HepG2 (cell line): ENCODE data around the gene KCNK2. TPM values are rescaled to one million over a fixed set of nuclear protein-coding genes. Genes with fewer than 3 reads are reported as not detected.

Source experiments
- ATAC-seq: fragments of 200-7000 bp; cut with Tn5 transposase; 3 replicates; pipeline ENCODE4 v1.9.1; 2020; ENCODE audit warnings: mild to moderate bottlenecking, moderate library complexity
- BruUV-seq: library from RNA; stranded (reverse); fragments of 400-500 nt; replicated peaks from 2 replicates; lab custom pipeline; 2021; lab: Mats Ljungman, UMichigan
- CTCF ChIA-PET: fragments of 300-600 bp; formaldehyde crosslinking; extraction: SDS; loops from one replicate; lab custom pipeline; 2021; ENCODE audit warnings: low total read pairs, inconsistent platforms, low intra/inter-chr PET ratio; lab: Yijun Ruan, JAX
- POLR2A ChIA-PET: fragments of 350-600 bp; sonication (Branson Sonifier 250); formaldehyde crosslinking; loops from one replicate; lab custom pipeline; 2020; ENCODE audit warnings: antibody characterized with exemption, inconsistent platforms; lab: Yijun Ruan, JAX
- DNase-seq: peaks from one replicate; pipeline ENCODE4 v3.0.0-alpha.2; 2015; ENCODE audit warnings: low spot score
- FAIRE-seq: peaks from 3 replicates; lab custom pipeline; 2011; peaks lifted over from hg19 to GRCh38; lab: Jason Lieb, UNC
- H2AFZ ChIP-seq: one replicate; pipeline ENCODE4 v1.6.1; 2011; ENCODE audit warnings: low read length, inconsistent platforms
- H3K27ac ChIP-seq: fragments of 300-600 bp; 3 replicates; pipeline ENCODE4 v1.8.0; 2011; ENCODE audit warnings: mixed run types, mild to moderate bottlenecking, mixed read lengths, low read length, inconsistent platforms; ENCODE audit not compliant: insufficient read depth; ENCODE audit errors: extremely low read length
- H3K27me3 ChIP-seq, 2 experiments: fragments of 200-600 bp in 1 of 2; 2 replicates in 1 of 2; 3 replicates in 1 of 2; pipeline versions ENCODE4 v1.6.0 to v1.8.0; 2011; ENCODE audit warnings: low read length in 2 of 2, mild to moderate bottlenecking in 2 of 2, moderate library complexity in 2 of 2, inconsistent platforms in 1 of 2; ENCODE audit not compliant: insufficient read depth in 2 of 2, control insufficient read depth in 1 of 2
- H3K36me3 ChIP-seq, 2 experiments: fragments of 200-600 bp in 1 of 2; replicated peaks in 1 of 2; 2 replicates in 1 of 2; 3 replicates in 1 of 2; pipeline versions ENCODE4 v1.5.1 to v1.8.0; 2011; ENCODE audit warnings: low read length in 2 of 2, inconsistent platforms in 1 of 2; ENCODE audit not compliant: insufficient read depth in 2 of 2, control insufficient read depth in 1 of 2
- H3K4me1 ChIP-seq: 2 replicates; pipeline ENCODE4 v1.5.1; 2012; ENCODE audit warnings: low read length, inconsistent platforms; ENCODE audit not compliant: insufficient read depth
- H3K4me2 ChIP-seq: 2 replicates; pipeline ENCODE4 v1.6.0; 2011; ENCODE audit warnings: low read depth, low read length, inconsistent platforms
- H3K4me3 ChIP-seq, 3 experiments: fragments of 200-600 bp in 1 of 3; sonication (generic), shearing (Covaris generic) in 1 of 3; replicated peaks in 1 of 3; 2 replicates each; pipeline ENCODE4 v1.5.1; 2011 to 2016; ENCODE audit warnings: low read length in 3 of 3, inconsistent platforms in 2 of 3, low read depth in 2 of 3, mild to moderate bottlenecking in 2 of 3, control low read depth in 1 of 3, mixed read lengths in 1 of 3; ENCODE audit not compliant: insufficient read depth in 1 of 3
- H3K79me2 ChIP-seq: one replicate; pipeline ENCODE4 v1.6.1; 2011; ENCODE audit warnings: low read length, inconsistent platforms; ENCODE audit not compliant: insufficient read depth
- H3K9ac ChIP-seq: 2 replicates; pipeline ENCODE4 v1.6.0; 2011; ENCODE audit warnings: mild to moderate bottlenecking, low read depth, low read length, inconsistent platforms; ENCODE audit not compliant: insufficient read depth
- H3K9me3 ChIP-seq: 2 replicates; pipeline ENCODE4 v1.5.1; 2012; ENCODE audit warnings: mild to moderate bottlenecking, low read length
- H4K20me1 ChIP-seq: 2 replicates; pipeline ENCODE4 v1.6.0; 2011; ENCODE audit warnings: inconsistent platforms, mild to moderate bottlenecking, low read length, moderate library complexity; ENCODE audit not compliant: insufficient read depth
- ETV5 ChIP-seq: IDR thresholded peaks from 2 replicates; pipeline ENCODE4 v1.6.1; 2018; ENCODE audit warnings: missing biosample characterization, missing genetic modification reagents, inconsistent platforms, borderline replicate concordance
- GPN1 ChIP-seq: sonication (generic); formaldehyde crosslinking; IDR thresholded peaks from 2 replicates; pipeline ENCODE4 v1.5.1; 2020; ENCODE audit warnings: missing genetic modification reagents, borderline replicate concordance
- MIER2 ChIP-seq: IDR thresholded peaks from 2 replicates; pipeline ENCODE4 v1.6.1; 2016; ENCODE audit warnings: missing biosample characterization, missing genetic modification reagents
- PHB2 ChIP-seq: fragments of 450-650 bp; IDR thresholded peaks from 2 replicates; pipeline ENCODE4 v1.6.1; 2018; ENCODE audit not compliant: partially characterized antibody
- PRDM15 ChIP-seq: sonication (generic); formaldehyde crosslinking; IDR thresholded peaks from 2 replicates; pipeline ENCODE4 v1.4.0; 2020; ENCODE audit warnings: missing genetic modification reagents
- SAFB2 ChIP-seq: sonication (generic); formaldehyde crosslinking; IDR thresholded peaks from 2 replicates; pipeline ENCODE4 v1.5.1; 2020; ENCODE audit warnings: missing genetic modification reagents, low read depth, mild to moderate bottlenecking, borderline replicate concordance
- SCMH1 ChIP-seq: sonication (generic); formaldehyde crosslinking; IDR thresholded peaks from 2 replicates; pipeline ENCODE4 v1.9.0; 2021; ENCODE audit warnings: missing genetic modification reagents, mild to moderate bottlenecking, borderline replicate concordance
- ZEB1 ChIP-seq: IDR thresholded peaks from 2 replicates; pipeline ENCODE4 v1.6.1; 2012; ENCODE audit warnings: mild to moderate bottlenecking, low read depth, inconsistent platforms; ENCODE audit not compliant: insufficient replicate concordance
- ZNF121 ChIP-seq: sonication (generic); formaldehyde crosslinking; IDR thresholded peaks from 2 replicates; pipeline ENCODE4 v1.5.0; 2020; ENCODE audit warnings: mild to moderate bottlenecking, missing genetic modification reagents
- ZNF136 ChIP-seq: sonication (generic); formaldehyde crosslinking; IDR thresholded peaks from 2 replicates; pipeline ENCODE4 v1.8.1; 2022; ENCODE audit warnings: low read depth, mild to moderate bottlenecking, moderate library complexity, missing genetic modification reagents
- ZNF713 ChIP-seq: sonication (generic); formaldehyde crosslinking; IDR thresholded peaks from 2 replicates; pipeline ENCODE4 v1.4.0; 2020; ENCODE audit warnings: mild to moderate bottlenecking, missing genetic modification reagents
- WGBS: methylation state at CpG from one replicate; pipeline ENCODE4 v1.1.6; 2017; ENCODE audit warnings: low lambda C conversion rate; 5-methylcytosine and 5-hydroxymethylcytosine counted together
- in situ Hi-C: cut with HindIII; loops from 2 replicates; pipeline ENCODE4 v1.10.0; 2017; ENCODE audit warnings: low pct_unique_long_range_greater_than_20kb; ENCODE audit not compliant: extremely low pct_ligation_motif_present
- intact Hi-C: fragments of 100-400 bp; cut with micrococcal nuclease; formaldehyde crosslinking; loops from one replicate; pipeline ENCODE4 v1.10.0; 2022; ENCODE audit not compliant: unreplicated experiment
- polyA plus RNA-seq, 8 experiments: library from polyadenylated mRNA; depleted of rRNA in 3 of 8; stranded (reverse) in 7 of 8; unstranded in 1 of 8; fragments of >200 nt; fragmentation: Illumina TruSeq in 4 of 8; extraction: Trizol in 4 of 8; gene quantifications; 2 replicates each; pipeline versions ENCODE4 v1.2.1 to v1.2.3, GENCODE V29; 2011 to 2016; ENCODE audit warnings: low read depth in 4 of 8, missing spikeins in 1 of 8, mixed read lengths in 1 of 8; ENCODE audit not compliant: insufficient read depth in 1 of 8
- total RNA-seq, 5 experiments: library from RNA; depleted of rRNA; stranded (reverse); fragments of >200 nt; fragmentation: Illumina TruSeq; extraction: Trizol; gene quantifications; 2 replicates each; pipeline ENCODE4 v1.2.3, GENCODE V29; 2016; ENCODE audit warnings: low read depth in 1 of 5

KCNK2 gene
- total and polyA plus RNA-seq, 2 of the 13 experiments (the other 11 are each of a cell fraction or from before 2014, with no cell fraction given), result not detected

- CTCF ChIA-PET, result no interaction called here
- Histone ChIP-seq H3K79me2 (no peaks in the 10 kb centered on the region), H3K4me3 (no peak overlapping the region), H3K9ac (no peak overlapping the region), H3K4me1 (no peaks in the 10 kb centered on the region), H2AFZ (no peak overlapping the region), H3K27ac (no peak overlapping the region), H4K20me1 (no peaks in the 10 kb centered on the region), H3K4me2 (no peak overlapping the region), H3K36me3 (no peaks in the 10 kb centered on the region), H3K27me3 (no peaks in the 10 kb centered on the region), H3K9me3 (no peaks in the 10 kb centered on the region)
- 2% methylated on average over 5 of the region's 5 CpGs for WGBS
- TF ChIP-seq ZNF713, result no peak
- no peak for TF ChIP-seq ZEB1
- TF ChIP-seq SCMH1, result no peak
- no peak for TF ChIP-seq PRDM15 (CRISPR knock-in tag)
- no peak for TF ChIP-seq ZNF121 (CRISPR knock-in tag)
- TF ChIP-seq MIER2 (CRISPR knock-in tag), result no peak
- TF ChIP-seq SAFB2 (CRISPR knock-in tag), result no peak
- TF ChIP-seq ETV5, result no peak
- TF ChIP-seq ZNF136 (CRISPR knock-in tag), result no peak
- no peak for TF ChIP-seq GPN1
- TF ChIP-seq PHB2, result no peak
- POLR2A ChIA-PET, result no interaction called here
- ATAC-seq (no peak), DNase-seq (no peak), FAIRE-seq (no peak)
- in situ Hi-C loops, result no loop called here
- no TSS peak for BruUV-seq
- intact Hi-C loops, result no loop called here
These were observed 26.6 kb downstream of the KCNK2 start for GRCh38 chr1:215109171-215109570.
